MCF 10A (cell line): ENCODE results near the gene C22orf23. TPM values are rescaled to one million over a fixed set of nuclear protein-coding genes. Genes with fewer than 3 reads are reported as not detected.

Source experiments
- BruUV-seq: library from RNA; stranded (reverse); fragments of 400-500 nt; replicated peaks from 2 replicates; lab custom pipeline; 2021; lab: Mats Ljungman, UMichigan
- CTCF ChIA-PET: fragments of 300-600 bp; sonication (Branson Sonifier 250); formaldehyde crosslinking; extraction: SDS; loops from one replicate; lab custom pipeline; 2021; ENCODE audit warnings: antibody characterized with exemption, inconsistent platforms; lab: Yijun Ruan, JAX
- POLR2A ChIA-PET: fragments of 300-600, 350-650 bp; sonication (Branson Sonifier 250); formaldehyde crosslinking; extraction: SDS; loops from one replicate; lab custom pipeline; 2020; ENCODE audit warnings: antibody characterized with exemption, inconsistent platforms; lab: Yijun Ruan, JAX
- DNase-seq: peaks from one replicate; pipeline ENCODE4 v3.0.0-alpha.2; 2018; ENCODE audit not compliant: unreplicated experiment
- H3K27ac Mint-ChIP-seq: one replicate; pipeline ENCODE4 v1.8.0; 2022; ENCODE audit warnings: mild to moderate bottlenecking, low read depth, mixed read lengths; ENCODE audit not compliant: unreplicated experiment
- H3K27me3 Mint-ChIP-seq: one replicate; pipeline ENCODE4 v1.8.0; 2022; ENCODE audit warnings: mixed read lengths; ENCODE audit not compliant: insufficient read depth, unreplicated experiment
- H3K36me3 Mint-ChIP-seq: one replicate; pipeline ENCODE4 v1.8.0; 2022; ENCODE audit warnings: mild to moderate bottlenecking, moderate library complexity, mixed read lengths; ENCODE audit not compliant: insufficient read depth, unreplicated experiment
- H3K4me1 Mint-ChIP-seq: one replicate; pipeline ENCODE4 v1.8.0; 2022; ENCODE audit warnings: mixed read lengths; ENCODE audit not compliant: insufficient read depth, unreplicated experiment
- H3K4me3 Mint-ChIP-seq: one replicate; pipeline ENCODE4 v1.8.0; 2022; ENCODE audit warnings: mild to moderate bottlenecking, moderate library complexity, mixed read lengths; ENCODE audit not compliant: unreplicated experiment
- H3K9me3 Mint-ChIP-seq: one replicate; pipeline ENCODE4 v1.8.0; 2022; ENCODE audit warnings: mixed read lengths; ENCODE audit not compliant: unreplicated experiment
- intact Hi-C: fragments of 100-400 bp; cut with micrococcal nuclease; formaldehyde crosslinking; loops from 2 replicates; pipeline ENCODE4 v1.14.1; 2022
- microRNA-seq: library from miRNA; unstranded; fragments of <30 nt; microRNA quantifications from one replicate; pipeline ENCODE4 v1.2.0, GENCODE V29; 2022
- total RNA-seq: library from RNA; stranded (reverse); gene quantifications from 2 replicates; pipeline ENCODE4 v1.2.3, GENCODE V29; 2022
- TF ChIP-seq, protein P1 (sequence below): fragments of 200-600 bp; IDR thresholded peaks from one replicate; pipeline ENCODE4 v1.8.0; 2022; ENCODE audit warnings: antibody characterized with exemption, mild to moderate bottlenecking; ENCODE audit not compliant: unreplicated experiment

Gene C22orf23
- total RNA-seq, 1 experiment from 2014 or later, result not detected

DNA sequence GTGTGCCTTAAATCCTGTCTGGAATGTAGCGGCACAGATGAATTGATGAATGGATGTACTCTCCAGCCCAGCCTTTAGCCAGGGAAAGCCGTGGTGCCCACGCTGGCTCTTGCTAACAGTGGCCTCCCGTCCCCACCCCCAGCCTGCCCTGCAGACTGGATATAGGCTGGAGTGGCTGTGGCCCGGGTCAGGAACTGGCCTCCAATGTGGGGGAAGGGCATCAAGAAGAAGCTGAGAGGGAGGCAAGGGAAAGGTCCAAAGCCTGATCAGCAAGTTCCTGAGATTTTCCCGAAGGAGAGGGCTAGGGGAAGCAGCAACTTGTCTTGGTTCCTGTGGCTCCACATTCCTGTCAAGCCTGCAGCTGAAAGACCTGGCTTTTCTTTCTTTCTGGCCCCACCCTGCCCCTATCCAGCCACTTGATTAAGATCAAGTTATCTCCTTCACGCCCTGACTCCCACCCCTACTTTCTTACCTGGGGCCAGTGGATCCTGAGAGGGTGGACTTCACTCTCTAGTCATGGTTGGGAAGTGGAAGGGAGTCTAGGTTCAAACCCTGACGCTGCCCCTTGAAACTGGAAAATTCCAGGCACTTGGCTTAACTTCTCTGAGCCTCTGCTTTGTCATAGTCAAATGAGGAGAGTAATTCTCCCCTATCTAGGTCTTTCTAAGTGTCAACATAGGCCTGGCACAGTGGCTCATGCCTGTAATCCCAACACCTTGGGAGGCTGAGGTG, 58.3 kb downstream of the C22orf23 start:
- DNase-seq, result no peak
- Mint-ChIP-seq H3K27ac (peak overlapping the region; percentile 98), H3K27me3 (no peaks in the 10 kb centered on the region), H3K9me3 (no peaks in the 10 kb centered on the region), H3K36me3 (peaks cover 38% of the 10 kb centered on the region), H3K4me1 (peaks cover 39% of the 10 kb centered on the region), H3K4me3 (no peak overlapping the region)
- POLR2A ChIA-PET, result interaction anchor here (3.1 to 8.5 kb wide), 5 partner anchors 9 to 58 kb away, joined by 23 to 189 read pairs (median 27); partner anchors contain the start of genes ANKRD54, C22orf23, MICALL1 and POLR2F
- no TSS peak for BruUV-seq
- intact Hi-C loops, result no loop called here
- TF ChIP-seq, protein P1, sequence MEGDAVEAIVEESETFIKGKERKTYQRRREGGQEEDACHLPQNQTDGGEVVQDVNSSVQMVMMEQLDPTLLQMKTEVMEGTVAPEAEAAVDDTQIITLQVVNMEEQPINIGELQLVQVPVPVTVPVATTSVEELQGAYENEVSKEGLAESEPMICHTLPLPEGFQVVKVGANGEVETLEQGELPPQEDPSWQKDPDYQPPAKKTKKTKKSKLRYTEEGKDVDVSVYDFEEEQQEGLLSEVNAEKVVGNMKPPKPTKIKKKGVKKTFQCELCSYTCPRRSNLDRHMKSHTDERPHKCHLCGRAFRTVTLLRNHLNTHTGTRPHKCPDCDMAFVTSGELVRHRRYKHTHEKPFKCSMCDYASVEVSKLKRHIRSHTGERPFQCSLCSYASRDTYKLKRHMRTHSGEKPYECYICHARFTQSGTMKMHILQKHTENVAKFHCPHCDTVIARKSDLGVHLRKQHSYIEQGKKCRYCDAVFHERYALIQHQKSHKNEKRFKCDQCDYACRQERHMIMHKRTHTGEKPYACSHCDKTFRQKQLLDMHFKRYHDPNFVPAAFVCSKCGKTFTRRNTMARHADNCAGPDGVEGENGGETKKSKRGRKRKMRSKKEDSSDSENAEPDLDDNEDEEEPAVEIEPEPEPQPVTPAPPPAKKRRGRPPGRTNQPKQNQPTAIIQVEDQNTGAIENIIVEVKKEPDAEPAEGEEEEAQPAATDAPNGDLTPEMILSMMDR, result no peak
- CTCF ChIA-PET, result interaction anchor here (0.6 to 5.2 kb wide), 6 partner anchors 7 to 69 kb away, joined by 3 to 56 read pairs (median 4); partner anchors contain the start of genes C22orf23 and POLR2F

DNA sequence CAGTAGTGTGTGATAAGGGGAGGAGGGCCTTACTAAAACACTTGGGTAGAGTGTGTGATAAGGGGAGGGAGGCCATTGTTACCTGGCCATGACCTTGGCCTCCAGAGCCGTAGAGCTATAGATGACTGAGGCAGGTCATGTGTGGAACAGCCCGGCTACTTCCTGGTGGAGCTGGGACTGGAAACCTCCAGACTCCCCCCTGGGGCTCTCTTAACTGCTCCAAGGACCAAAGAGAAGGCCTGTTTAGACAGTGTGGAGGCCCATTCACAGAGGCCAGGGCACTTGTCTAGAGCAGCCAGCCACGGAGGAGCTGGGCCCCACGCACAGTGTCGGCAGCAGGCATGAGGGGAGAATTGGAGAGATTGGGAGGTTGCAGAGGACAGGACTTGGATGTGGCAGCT, 59.8 kb downstream of the C22orf23 start:
- no peak for DNase-seq
- H3K36me3 Mint-ChIP-seq, result peaks cover 52% of the 10 kb centered on the region
- ChIA-PET CTCF (interaction anchor here (0.6 to 1.2 kb wide), 5 partner anchors 27 to 190 kb away, joined by 3 to 8 read pairs (median 4); no protein-coding TSS in a partner anchor), POLR2A (interaction anchor here (0.7 to 8.5 kb wide), 2 partner anchors 13 to 38 kb away, joined by 3 to 189 read pairs; partner anchors contain the start of gene MICALL1)
- no peaks in the 10 kb centered on the region for H3K27me3 Mint-ChIP-seq
- no peaks in the 10 kb centered on the region for H3K9me3 Mint-ChIP-seq
- H3K4me3 Mint-ChIP-seq, result no peak overlapping the region
- BruUV-seq, result no TSS peak
- peak overlapping the region; percentile 80 for H3K27ac Mint-ChIP-seq
- intact Hi-C loops, result no loop called here
- H3K4me1 Mint-ChIP-seq, result peaks cover 34% of the 10 kb centered on the region
- TF ChIP-seq, protein P1, result no peak

Small RNA genes within 50 kb of the gene (microRNA-seq; reads per million reads assigned to microRNA genes)
- gene MIR4534 (not detected), gene MIR6820 (3.7 reads per million, percentile 28 among the genes with 10 or more reads in this experiment)

Other genes with a start within 250 kb of the C22orf23 start
- 21.5 and 32.8 TPM in 2 replicates for gene GCAT, start 145.7 kb downstream of the C22orf23 start, total RNA-seq
- 0.26 and 0.27 TPM in 2 replicates for gene GALR3, start 130.2 kb downstream of the C22orf23 start, total RNA-seq
- gene ANKRD54, start 109.3 kb downstream of the C22orf23 start, total RNA-seq, result 26.0 and 26.7 TPM in 2 replicates
- gene EIF3L, start 104.2 kb downstream of the C22orf23 start, total RNA-seq, result 395 and 505 TPM in 2 replicates
- 164 and 165 TPM in 2 replicates for gene MICALL1, start 47.3 kb downstream of the C22orf23 start, total RNA-seq
- 87.5 and 97.6 TPM in 2 replicates for gene POLR2F, start 98 bp upstream of the C22orf23 start, total RNA-seq
- not detected in 2 replicates for gene SOX10, start 31.0 kb upstream of the C22orf23 start, total RNA-seq
- 40.2 and 40.6 TPM in 2 replicates for gene PICK1, start 103.8 kb upstream of the C22orf23 start, total RNA-seq
- gene SLC16A8, start 130.6 kb upstream of the C22orf23 start, total RNA-seq, result not detected in 2 replicates
- 3.6 and 7.1 TPM in 2 replicates for gene BAIAP2L2, start 157.1 kb upstream of the C22orf23 start, total RNA-seq
- gene PLA2G6, start 228.2 kb upstream of the C22orf23 start, total RNA-seq, result 37.5 and 40.3 TPM in 2 replicates
- gene MAFF, start 248.4 kb upstream of the C22orf23 start, total RNA-seq, result 54.7 and 71.4 TPM in 2 replicates